8988T (cell line): ENCODE results near the gene PAPLN.
A peak's percentile ranks its signal among the peaks of the same experiment; 100 is the strongest.
"Not testable (repeated sequence)": the region's sequence is repeated elsewhere in the genome, so short reads cannot be mapped to it uniquely, and the experiment has no call there.

Source experiments
- DNase-seq: peaks from one replicate; pipeline ENCODE4 v3.0.0; 2011

PAPLN gene, protein sequence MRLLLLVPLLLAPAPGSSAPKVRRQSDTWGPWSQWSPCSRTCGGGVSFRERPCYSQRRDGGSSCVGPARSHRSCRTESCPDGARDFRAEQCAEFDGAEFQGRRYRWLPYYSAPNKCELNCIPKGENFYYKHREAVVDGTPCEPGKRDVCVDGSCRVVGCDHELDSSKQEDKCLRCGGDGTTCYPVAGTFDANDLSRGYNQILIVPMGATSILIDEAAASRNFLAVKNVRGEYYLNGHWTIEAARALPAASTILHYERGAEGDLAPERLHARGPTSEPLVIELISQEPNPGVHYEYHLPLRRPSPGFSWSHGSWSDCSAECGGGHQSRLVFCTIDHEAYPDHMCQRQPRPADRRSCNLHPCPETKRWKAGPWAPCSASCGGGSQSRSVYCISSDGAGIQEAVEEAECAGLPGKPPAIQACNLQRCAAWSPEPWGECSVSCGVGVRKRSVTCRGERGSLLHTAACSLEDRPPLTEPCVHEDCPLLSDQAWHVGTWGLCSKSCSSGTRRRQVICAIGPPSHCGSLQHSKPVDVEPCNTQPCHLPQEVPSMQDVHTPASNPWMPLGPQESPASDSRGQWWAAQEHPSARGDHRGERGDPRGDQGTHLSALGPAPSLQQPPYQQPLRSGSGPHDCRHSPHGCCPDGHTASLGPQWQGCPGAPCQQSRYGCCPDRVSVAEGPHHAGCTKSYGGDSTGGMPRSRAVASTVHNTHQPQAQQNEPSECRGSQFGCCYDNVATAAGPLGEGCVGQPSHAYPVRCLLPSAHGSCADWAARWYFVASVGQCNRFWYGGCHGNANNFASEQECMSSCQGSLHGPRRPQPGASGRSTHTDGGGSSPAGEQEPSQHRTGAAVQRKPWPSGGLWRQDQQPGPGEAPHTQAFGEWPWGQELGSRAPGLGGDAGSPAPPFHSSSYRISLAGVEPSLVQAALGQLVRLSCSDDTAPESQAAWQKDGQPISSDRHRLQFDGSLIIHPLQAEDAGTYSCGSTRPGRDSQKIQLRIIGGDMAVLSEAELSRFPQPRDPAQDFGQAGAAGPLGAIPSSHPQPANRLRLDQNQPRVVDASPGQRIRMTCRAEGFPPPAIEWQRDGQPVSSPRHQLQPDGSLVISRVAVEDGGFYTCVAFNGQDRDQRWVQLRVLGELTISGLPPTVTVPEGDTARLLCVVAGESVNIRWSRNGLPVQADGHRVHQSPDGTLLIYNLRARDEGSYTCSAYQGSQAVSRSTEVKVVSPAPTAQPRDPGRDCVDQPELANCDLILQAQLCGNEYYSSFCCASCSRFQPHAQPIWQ

DNA sequence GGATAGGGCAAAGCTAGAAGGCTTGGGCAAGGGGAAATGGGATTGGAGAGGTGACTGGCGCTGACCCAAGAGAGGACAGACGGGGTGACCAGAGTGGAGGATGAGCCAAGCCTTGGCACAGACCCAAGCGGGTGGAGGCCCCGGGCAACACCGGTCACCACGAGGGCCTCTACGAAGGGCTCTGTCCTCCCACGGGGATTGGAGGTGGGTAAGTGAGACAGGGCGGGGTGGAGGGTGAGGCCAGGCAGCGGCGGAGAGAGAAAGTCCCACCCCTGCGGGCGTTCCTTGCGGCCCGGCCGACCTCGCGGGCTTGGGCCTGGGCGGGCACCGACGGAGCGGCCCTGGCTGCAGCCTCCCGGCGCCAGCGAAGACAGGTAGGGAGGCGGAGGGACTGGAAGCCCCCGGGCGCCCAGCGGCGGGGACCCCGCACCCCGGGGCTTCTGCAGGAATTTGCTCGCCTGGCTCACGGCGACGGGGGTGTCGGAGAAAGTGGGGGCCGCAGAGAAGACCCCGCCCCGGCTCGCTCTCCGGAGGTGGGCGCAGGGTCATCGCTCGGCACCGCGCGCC, at the start of gene PAPLN:
PAPLN (plus strand) TSS at position 288 of the 567 bp plus-strand sequence. CDS start 2,273 bp downstream, outside the sequence.
- DNase-seq = peak; percentile 55

DNA sequence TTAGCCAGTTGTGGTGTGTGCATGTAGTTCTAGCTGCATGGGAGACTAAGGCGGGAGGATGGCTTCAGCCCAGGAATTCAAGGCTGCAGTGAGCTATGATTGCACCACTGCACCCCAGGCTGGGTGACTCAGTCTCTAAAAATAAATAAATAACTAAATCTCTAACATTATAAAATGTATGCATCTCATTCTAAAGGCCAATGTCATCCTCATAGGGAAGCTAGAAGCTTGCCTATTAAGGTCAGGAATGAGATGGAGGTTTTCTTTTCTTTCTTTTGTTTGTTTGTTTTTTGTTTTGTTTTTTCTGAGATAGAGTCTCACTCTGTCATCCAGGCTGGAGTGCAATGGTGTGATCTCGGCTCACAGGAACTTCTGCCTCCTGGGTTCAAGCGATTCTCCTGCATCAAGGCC, 48.8 kb upstream of the PAPLN start:
- DNase-seq = no peak

GRCh38 chr14:73189651-73190050, 47.7 kb upstream of the PAPLN start:
- DNase-seq = no peak

DNA sequence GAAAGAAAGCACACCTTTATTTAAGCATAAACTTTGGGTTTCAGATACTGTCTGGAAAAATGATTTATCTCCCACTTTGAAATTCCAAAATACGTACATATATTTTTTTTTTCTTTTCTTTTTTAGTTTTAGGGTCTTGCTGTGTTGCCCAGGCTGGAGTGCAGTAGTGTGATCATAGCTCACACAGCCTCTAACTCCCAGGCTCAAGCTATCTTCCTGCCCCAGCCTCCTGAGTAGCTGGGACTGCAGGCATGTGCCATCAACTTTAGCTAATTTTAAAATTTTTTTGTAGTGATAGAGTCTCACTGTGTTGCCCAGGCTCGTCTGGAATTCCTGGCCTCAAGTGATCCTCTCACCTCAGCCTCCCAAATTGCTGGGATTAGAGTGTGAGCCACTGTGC, 45.9 kb upstream of the PAPLN start:
- DNase-seq = no peak

- DNase-seq = not testable (repeated sequence)
These were observed 43.0 kb upstream of the PAPLN start for GRCh38 chr14:73194306-73194705.

DNA sequence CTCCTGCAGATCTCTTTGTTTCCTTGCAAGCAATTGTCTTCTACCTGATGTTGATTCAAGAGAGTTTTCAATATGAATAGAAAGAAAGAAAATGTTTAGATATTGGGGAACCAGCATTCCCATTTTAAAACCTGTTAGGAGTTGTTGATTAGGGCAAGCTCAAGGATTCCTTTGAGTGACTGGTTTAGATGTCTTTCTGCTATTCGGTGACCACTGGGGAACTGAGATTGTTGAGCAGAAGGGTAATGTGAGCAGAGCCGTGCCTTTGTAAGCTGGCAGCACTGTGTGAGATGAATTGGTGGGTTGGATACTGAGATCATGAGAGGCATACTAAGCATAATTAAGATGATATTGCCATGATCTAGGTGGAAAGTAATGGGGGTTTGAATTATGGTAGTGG, 39.1 kb upstream of the PAPLN start:
- no peak for DNase-seq

DNA sequence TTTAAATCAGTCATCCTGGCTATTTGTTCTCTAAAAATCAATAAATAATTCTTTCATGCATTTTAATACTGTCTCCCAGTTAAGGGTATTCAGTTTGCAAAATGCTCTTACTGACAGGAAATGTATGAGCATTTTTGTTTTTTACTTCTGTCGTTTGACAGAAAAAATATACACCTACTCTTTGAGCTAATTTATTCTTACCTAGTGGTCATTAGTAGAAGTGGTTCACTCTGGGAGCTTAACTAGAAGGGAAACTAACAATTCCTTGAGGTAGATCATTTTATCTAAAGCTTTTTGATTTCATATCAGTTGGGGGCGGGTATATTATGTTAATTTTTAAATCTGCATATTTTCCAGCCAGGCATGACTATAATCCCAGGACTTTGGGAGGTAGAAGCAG, 33.8 kb upstream of the PAPLN start:
- no peak for DNase-seq

- no peak for DNase-seq
These were observed 29.7 kb upstream of the PAPLN start for GRCh38 chr14:73207615-73208014.

- no peak for DNase-seq
These were observed 28.9 kb upstream of the PAPLN start for GRCh38 chr14:73208390-73208789.

DNA sequence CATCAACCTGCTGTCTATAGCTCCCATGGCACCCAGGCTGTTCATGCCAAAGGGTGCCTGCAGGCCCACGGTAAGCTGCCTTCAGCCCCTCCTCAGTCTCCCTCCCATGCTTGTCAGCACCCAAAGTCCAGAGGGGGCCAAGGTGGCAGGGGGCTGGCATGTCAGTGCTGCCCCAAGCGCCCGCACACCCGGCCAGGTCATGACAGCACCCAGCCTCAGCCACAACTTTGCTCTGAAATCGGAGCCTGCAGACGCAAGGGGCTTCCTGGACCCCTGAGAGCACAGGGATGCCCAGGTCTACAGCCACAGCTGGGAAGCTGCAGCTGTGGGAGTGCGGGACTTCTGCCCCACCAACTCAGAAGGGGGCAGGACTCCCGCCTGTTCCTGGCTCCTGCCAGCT, 28.5 kb upstream of the PAPLN start:
- DNase-seq = no peak

DNA sequence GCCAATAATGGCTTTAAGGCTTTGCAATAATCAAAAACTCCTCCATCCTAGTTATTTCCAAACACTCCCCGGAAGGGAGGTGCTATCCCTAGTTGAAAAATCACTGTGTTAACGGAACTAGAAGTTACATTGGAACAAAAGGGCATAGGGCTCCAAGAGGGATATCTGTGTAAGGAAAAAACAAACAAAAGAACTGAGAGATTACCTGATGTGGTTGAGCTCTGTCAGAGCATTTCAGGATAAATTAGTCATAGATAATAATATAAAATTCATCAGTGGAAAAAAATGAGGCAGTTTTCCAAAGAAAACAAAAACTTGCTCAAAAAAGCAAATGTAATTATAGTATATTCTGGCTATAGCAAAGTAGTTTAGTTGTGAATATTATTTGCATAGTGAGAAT, 27.4 kb upstream of the PAPLN start:
- no peak for DNase-seq

- no peak for DNase-seq
These were observed 25.9 kb upstream of the PAPLN start for GRCh38 chr14:73211251-73212040.

DNA sequence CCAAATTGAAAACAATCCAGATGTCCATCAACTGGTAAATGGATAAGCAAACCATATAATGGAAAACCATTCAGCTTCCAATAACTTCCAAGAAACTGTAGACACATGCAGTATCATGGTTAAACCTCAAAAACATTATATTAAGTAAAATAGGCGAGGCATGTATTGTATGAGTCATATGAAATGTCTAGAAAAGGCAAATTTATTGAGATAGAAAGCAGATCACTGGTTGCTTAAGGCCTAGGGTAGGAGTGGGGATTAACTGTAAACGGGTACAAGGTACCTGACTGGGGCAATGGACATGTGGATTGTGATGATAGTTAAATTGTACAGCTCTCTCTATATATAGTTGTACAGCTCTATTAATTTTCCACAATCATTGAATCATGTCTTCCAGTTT, 21.3 kb upstream of the PAPLN start:
- no peak for DNase-seq

DNA sequence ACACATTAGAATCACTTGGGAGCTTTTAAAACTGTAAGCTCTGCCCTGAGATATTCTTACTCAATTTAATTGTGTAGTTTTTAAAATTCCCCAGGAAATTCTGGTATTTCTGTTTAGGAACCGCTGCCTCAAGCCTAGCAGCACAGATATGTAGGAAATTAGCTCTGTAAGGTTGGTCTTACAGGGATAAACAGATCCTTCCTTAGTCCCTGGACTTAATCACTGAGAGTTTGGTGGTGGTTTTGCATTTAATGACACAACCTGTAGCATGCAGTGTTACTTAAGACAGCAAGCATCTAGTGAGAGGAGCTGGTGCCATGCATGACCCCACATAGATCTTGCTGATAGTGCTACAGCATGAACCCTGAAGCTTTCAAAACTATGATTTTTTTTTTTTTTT, 19.9 kb upstream of the PAPLN start:
- no peak for DNase-seq

GRCh38 chr14:73220061-73220460, 17.2 kb upstream of the PAPLN start:
- DNase-seq = no peak

GRCh38 chr14:73220634-73221033, 16.7 kb upstream of the PAPLN start:
- DNase-seq = no peak

GRCh38 chr14:73221945-73222344, 15.4 kb upstream of the PAPLN start:
- no peak for DNase-seq

GRCh38 chr14:73223049-73223448, 14.3 kb upstream of the PAPLN start:
- no peak for DNase-seq

DNA sequence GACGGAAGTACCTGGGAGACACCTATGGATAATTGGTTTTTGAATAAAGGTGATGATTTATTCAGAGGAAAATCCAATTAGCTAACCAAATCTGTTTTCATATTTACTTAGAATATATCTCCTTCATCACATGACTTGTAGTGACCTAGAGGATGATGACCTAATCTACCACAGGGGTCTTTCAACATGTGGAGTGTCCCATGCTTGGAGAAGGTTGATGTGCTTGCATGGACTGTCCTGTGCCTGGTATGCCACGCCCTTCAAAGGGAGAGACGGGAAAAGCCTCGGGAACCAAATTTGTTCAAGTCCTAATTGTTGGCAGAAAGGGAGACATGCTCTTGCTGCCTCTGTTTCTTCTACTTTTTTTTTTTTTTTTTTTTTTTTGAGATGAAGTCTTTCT, 11.8 kb upstream of the PAPLN start:
- no peak for DNase-seq

DNA sequence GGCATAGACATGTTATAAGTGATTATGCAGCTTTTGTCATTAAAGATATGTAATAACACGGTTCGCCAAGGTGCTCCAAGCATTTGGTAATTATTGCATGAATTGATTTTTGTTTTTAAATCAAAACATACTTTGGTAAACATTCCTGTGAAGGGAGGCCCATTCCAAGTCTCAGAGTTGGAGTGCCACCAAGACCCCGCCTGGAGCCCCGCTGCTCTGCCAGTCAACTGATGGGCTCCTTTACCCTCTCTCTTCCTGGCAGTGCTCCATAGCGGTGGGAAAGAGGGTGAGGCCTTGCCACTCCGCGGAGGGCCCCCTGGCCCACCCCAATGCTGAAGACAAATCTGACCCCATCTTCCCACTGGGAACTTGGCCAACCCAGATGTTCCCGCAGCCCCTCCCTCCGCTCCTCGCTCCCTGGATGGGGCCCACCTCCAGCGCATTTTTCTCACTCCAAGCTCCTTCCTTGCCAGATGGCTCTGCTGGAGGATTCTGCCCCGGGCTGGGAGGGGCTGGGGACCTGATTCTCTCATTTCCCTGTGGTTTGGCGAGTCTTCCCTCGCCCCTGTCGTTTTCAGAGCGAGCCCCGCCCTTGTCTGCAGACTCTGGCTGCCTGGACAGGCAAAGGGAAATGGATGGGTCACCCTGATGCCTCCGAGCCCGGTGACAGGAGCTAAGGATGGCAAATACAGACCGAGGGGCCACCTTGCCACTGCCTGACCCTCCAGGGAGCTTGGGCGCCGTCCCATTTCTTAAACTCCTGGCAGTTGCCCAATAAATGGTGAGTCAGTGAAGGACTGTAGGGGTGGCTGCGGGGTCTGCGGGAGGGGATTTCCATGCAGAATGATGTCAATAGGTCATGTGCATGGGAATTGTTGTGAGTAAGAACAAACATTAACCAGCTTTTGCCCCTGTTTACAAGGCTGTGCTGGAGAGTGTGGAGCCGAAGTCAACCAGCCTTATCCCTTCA, 9.2 kb upstream of the PAPLN start:
- no peak for DNase-seq

GRCh38 chr14:73230051-73230450, 7.3 kb upstream of the PAPLN start:
- DNase-seq = no peak
